RPMI7951 (cell line): ENCODE measurements around the gene EIF3B. TPM values are rescaled to one million over a fixed set of nuclear protein-coding genes. Genes with fewer than 3 reads are reported as not detected.
"Not testable (repeated sequence)": the region's sequence is repeated elsewhere in the genome, so short reads cannot be mapped to it uniquely, and the experiment has no call there.

Experiments
- DNase-seq: peaks from one replicate; pipeline ENCODE4 v3.0.0-alpha.2; 2012; ENCODE audit warnings: low read depth
- total RNA-seq: library from RNA; depleted of rRNA; stranded (reverse); fragments of >200 nt; shearing (Covaris generic); gene quantifications from 2 replicates; pipeline ENCODE4 v1.2.3, GENCODE V29; 2014

The EIF3B gene
- total RNA-seq, 1 experiment from 2014 or later: 182 TPM

GRCh38 chr7:2347351-2348063 is 7.1 kb upstream of the EIF3B start:
- not testable (repeated sequence) for DNase-seq

- DNase-seq: no peak
Measured at GRCh38 chr7:2350055-2350454, 4.6 kb upstream of the EIF3B start.

GRCh38 chr7:2350861-2351260 is 3.8 kb upstream of the EIF3B start:
- no peak for DNase-seq

- DNase-seq: no peak
Measured at GRCh38 chr7:2353113-2353935, 1.3 kb upstream of the EIF3B start.

- peak; percentile 91 for DNase-seq
Measured at GRCh38 chr7:2353936-2354185, 766 bp upstream of the EIF3B start.

- peak; percentile 38 for DNase-seq
Measured at GRCh38 chr7:2354939-2355704, 495 bp downstream of the EIF3B start.

GRCh38 chr7:2355705-2356008 is 1.0 kb downstream of the EIF3B start:
- no peak for DNase-seq

- no peak for DNase-seq
Measured at GRCh38 chr7:2357165-2357564, 2.5 kb downstream of the EIF3B start.

- DNase-seq: no peak
Measured at GRCh38 chr7:2357571-2357970, 2.9 kb downstream of the EIF3B start.

GRCh38 chr7:2358968-2359527 is 4.4 kb downstream of the EIF3B start:
- DNase-seq: no peak

- DNase-seq: no peak
Measured at GRCh38 chr7:2359610-2360009, 5.0 kb downstream of the EIF3B start.

GRCh38 chr7:2360796-2361195 is 6.2 kb downstream of the EIF3B start:
- no peak for DNase-seq

- DNase-seq: no peak
Measured at GRCh38 chr7:2362385-2363088, 7.9 kb downstream of the EIF3B start.

- no peak for DNase-seq
Measured at GRCh38 chr7:2369139-2369538, 14.5 kb downstream of the EIF3B start.

- no peak for DNase-seq
Measured at GRCh38 chr7:2371329-2371728, 16.7 kb downstream of the EIF3B start.

- no peak for DNase-seq
Measured at GRCh38 chr7:2372724-2373123, 18.1 kb downstream of the EIF3B start.

GRCh38 chr7:2373124-2373556 is 18.5 kb downstream of the EIF3B start:
- no peak for DNase-seq

GRCh38 chr7:2373646-2374045 is 19.0 kb downstream of the EIF3B start:
- DNase-seq: no peak

- DNase-seq: no peak
Measured at GRCh38 chr7:2374401-2374800, 19.8 kb downstream of the EIF3B start.

- no peak for DNase-seq
Measured at GRCh38 chr7:2374830-2375728, 20.5 kb downstream of the EIF3B start.
